Measurements from ENCODE around the gene A3GALT2. TPM values are rescaled to one million over a fixed set of nuclear protein-coding genes. Genes with fewer than 3 reads are reported as not detected.

A3GALT2 gene
- total and polyA plus RNA-seq, 2 experiments from 2014 or later: not detected

DNA sequence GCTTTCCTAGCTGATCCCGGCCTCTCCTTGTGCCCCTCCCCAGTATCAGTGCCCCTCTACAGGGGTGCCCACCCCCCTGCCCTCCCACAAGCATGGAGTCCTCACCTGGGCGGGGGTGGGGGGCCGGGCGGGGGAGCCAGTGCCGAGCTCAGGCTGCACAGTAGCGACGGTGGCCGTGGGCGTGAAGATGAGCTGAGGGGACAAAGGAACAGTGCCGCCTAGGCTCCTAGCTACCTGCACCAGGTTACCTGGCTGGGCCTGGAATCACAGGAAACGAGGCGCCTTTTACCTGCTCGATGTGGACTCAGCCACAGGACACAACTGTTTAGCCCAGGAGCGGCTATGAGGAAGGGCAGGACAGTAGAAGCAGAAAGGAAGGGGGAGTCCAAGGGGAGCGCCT lies 47.5 kb upstream of the A3GALT2 start:
- no peak overlapping the region for H3K4me2 ChIP-seq (ENCODE audit: unreplicated experiment)
- 84 to 85% methylated on average over 12 to 15 of the region's 15 CpGs for WGBS, 2 experiments (ENCODE audit: low coverage in 1 of 2, low lambda C conversion rate in 2 of 2, missing lambda C conversion rate in 2 of 2)
- no peak overlapping the region for H3K9ac ChIP-seq
- TF ChIP-seq EZH2 (IDR thresholded peaks at IDR 0.05; ENCODE audit: insufficient read depth, poor library complexity, severe bottlenecking): no peak
- no peak for TF ChIP-seq EZH2phosphoT487 (IDR thresholded peaks at IDR 0.05; ENCODE audit: insufficient read depth, low read depth)
- no peaks in the 10 kb centered on the region for H4K20me1 ChIP-seq (ENCODE audit: insufficient read depth)
- no peak overlapping the region for H3K27ac ChIP-seq
- DNase-seq: no peak
- in situ Hi-C loops (cut with MboI): loop anchor here (5.0 to 25.0 kb wide), 2 partner anchors 71 to 156 kb away; no protein-coding TSS in a partner anchor
- peaks cover 10% of the 10 kb centered on the region for H3K4me1 ChIP-seq (ENCODE audit: insufficient read depth)
- H3K4me3 ChIP-seq: no peak overlapping the region
- H3K79me2 ChIP-seq (ENCODE audit: insufficient read depth): no peaks in the 10 kb centered on the region
- no peaks in the 10 kb centered on the region for H3K9me2 ChIP-seq (ENCODE audit: insufficient read depth)
- no peaks in the 10 kb centered on the region for H3K27me3 ChIP-seq (replicated peaks; ENCODE audit: insufficient read depth)
- H3K36me3 ChIP-seq (ENCODE audit: low read depth): no peaks in the 10 kb centered on the region
- no peaks in the 10 kb centered on the region for H3K9me3 ChIP-seq (ENCODE audit: low read depth)
- peaks cover 6% of the 10 kb centered on the region; the same call in 1 of the 2 replicates for H3F3A ChIP-seq (ENCODE audit: insufficient read depth)
- no peak overlapping the region for H2AFZ ChIP-seq

DNA sequence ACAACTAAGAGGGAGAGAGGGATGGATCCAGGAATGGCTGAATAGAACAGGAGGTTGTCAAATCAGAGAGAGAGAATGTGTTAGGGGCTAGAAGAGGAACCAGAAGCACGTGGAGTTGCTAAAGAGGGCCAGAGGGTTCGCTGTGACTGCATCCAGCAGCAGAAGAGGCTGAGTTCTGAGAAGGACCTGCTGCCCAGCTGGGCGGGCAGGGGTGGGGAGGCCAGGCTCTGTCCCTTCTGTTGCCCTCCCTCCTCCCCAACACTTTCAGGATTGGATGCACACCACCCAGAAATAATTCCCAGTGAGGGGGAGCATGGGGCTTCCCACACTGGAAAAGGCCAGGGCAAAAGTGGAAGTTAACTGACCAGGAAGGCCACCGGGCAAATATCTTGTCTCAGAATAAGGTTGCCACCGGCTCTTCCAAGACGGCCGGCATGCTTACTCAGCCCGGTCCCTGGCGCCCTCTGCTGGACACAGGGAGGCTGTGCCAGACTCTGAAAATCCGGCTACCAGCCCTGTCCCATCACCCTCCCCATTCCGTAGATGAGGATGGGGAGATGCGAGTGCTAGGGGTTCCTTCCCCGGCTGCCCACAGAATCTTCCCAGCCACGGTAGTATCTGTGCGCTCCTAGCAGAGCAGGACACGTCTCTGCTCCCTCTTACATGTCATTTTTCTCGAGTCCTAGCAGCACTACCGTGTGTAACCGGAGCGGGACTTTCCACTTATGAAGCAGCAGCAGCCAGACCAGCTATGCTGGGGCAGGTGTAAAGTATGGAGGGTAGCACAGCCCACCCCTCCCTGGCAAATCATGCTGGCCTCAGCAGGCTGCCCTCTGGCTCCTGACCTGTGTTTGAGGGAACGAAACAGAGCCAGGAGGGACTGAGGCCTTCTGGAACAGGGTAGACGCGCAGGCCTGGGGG lies 46.8 kb upstream of the A3GALT2 start:
- peaks cover 6% of the 10 kb centered on the region; the same call in 1 of the 2 replicates for H3F3A ChIP-seq (ENCODE audit: insufficient read depth)
- H3K9me2 ChIP-seq (ENCODE audit: insufficient read depth): no peaks in the 10 kb centered on the region
- DNase-seq: peak; percentile 91
- peaks cover 10% of the 10 kb centered on the region for H3K4me1 ChIP-seq (ENCODE audit: insufficient read depth)
- no peaks in the 10 kb centered on the region for H3K79me2 ChIP-seq (ENCODE audit: insufficient read depth)
- TF ChIP-seq EZH2phosphoT487 (IDR thresholded peaks at IDR 0.05; ENCODE audit: insufficient read depth, low read depth) (no peak), EZH2 (IDR thresholded peaks at IDR 0.05; ENCODE audit: insufficient read depth, poor library complexity, severe bottlenecking) (no peak)
- H3K27ac ChIP-seq: no peak overlapping the region
- H3K4me2 ChIP-seq (ENCODE audit: unreplicated experiment): no peak overlapping the region
- H3K4me3 ChIP-seq: no peak overlapping the region
- no peaks in the 10 kb centered on the region for H3K9me3 ChIP-seq (ENCODE audit: low read depth)
- WGBS, 2 experiments (ENCODE audit: low coverage in 1 of 2, low lambda C conversion rate in 2 of 2, missing lambda C conversion rate in 2 of 2): 32 to 35% methylated on average over 22 to 23 of the region's 23 CpGs
- no peak overlapping the region for H3K9ac ChIP-seq
- no peaks in the 10 kb centered on the region for H3K27me3 ChIP-seq (replicated peaks; ENCODE audit: insufficient read depth)
- H2AFZ ChIP-seq: no peak overlapping the region
- in situ Hi-C loops (cut with MboI): loop anchor here (5.0 to 25.0 kb wide), 2 partner anchors 70 to 155 kb away; no protein-coding TSS in a partner anchor
- no peaks in the 10 kb centered on the region for H3K36me3 ChIP-seq (ENCODE audit: low read depth)
- H4K20me1 ChIP-seq (ENCODE audit: insufficient read depth): no peaks in the 10 kb centered on the region

DNA sequence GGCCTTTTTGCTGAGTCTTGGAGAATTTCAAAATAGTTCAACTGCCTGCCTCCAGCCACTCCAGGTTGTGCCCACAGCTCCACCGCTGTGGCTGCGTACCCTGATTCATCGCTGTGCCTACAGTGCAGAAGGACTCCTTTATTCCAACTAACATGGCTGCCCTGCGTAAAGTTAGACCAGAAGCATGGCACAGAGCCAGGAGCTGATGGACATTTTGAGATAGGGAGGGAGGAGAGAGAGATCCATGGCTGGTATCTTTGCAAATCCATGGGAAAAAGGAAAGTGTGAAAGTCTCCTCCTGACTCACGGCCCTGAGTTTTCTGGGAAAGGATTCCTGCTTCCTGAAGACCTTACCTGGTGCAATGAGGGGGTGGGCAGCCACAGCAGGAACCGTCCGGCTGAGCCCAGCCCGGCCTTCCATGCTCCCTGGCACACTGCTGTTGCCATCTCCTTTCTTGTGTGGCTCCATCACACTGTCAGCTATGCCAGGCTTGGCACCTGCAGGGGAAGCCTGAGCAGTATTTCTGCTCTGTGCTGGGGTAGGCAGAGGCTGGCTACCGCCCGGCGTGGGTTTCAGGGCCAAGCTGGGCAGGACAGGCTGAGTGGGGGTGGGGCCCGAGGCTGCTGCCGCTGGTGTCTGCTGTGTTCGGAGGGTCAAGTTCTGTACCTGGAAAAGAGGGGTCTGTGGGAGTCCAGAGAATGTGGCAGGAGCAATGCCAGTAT lies 46.0 kb upstream of the A3GALT2 start:
- TF ChIP-seq EZH2 (IDR thresholded peaks at IDR 0.05; ENCODE audit: insufficient read depth, poor library complexity, severe bottlenecking) (no peak), EZH2phosphoT487 (IDR thresholded peaks at IDR 0.05; ENCODE audit: insufficient read depth, low read depth) (no peak)
- in situ Hi-C loops (cut with MboI): loop anchor here (5.0 to 25.0 kb wide), 2 partner anchors 70 to 155 kb away; no protein-coding TSS in a partner anchor
- no peak for DNase-seq
- no peak overlapping the region for H3K9ac ChIP-seq
- H3K79me2 ChIP-seq (ENCODE audit: insufficient read depth): no peaks in the 10 kb centered on the region
- H4K20me1 ChIP-seq (ENCODE audit: insufficient read depth): no peaks in the 10 kb centered on the region
- H3K9me2 ChIP-seq (ENCODE audit: insufficient read depth): no peaks in the 10 kb centered on the region
- no peaks in the 10 kb centered on the region for H3K36me3 ChIP-seq (ENCODE audit: low read depth)
- peaks cover 10% of the 10 kb centered on the region for H3K4me1 ChIP-seq (ENCODE audit: insufficient read depth)
- no peaks in the 10 kb centered on the region for H3K27me3 ChIP-seq (replicated peaks; ENCODE audit: insufficient read depth)
- H3K4me2 ChIP-seq (ENCODE audit: unreplicated experiment): no peak overlapping the region
- H3K27ac ChIP-seq: no peak overlapping the region
- H3K4me3 ChIP-seq: no peak overlapping the region
- H2AFZ ChIP-seq: no peak overlapping the region
- no peaks in the 10 kb centered on the region for H3K9me3 ChIP-seq (ENCODE audit: low read depth)
- WGBS, 2 experiments (ENCODE audit: low coverage in 1 of 2, low lambda C conversion rate in 2 of 2, missing lambda C conversion rate in 2 of 2): 81 to 84% methylated on average over 14 of the region's 14 CpGs
- H3F3A ChIP-seq (ENCODE audit: insufficient read depth): peaks cover 6% of the 10 kb centered on the region; the same call in 1 of the 2 replicates

DNA sequence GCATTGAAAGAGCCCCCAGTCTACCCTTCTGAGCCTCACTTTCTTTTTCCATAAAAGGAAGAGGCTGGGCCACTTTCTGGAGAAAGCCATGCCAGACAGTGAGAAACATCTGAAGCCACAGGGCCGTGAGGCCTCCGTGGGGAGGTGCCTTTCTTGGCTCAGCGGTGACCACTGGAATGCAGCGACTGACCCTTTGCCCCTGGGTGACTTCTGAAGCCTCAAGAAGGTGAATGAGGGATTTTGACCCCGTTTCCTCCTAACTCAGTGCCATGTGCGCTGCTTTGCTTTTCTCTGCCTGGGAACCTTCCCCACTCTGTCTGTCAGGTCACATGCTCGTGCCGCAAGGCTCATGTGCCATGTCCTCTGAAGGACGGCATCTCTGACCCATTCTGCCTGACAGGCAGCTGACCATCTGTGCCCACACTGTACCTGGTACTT lies 44.7 kb upstream of the A3GALT2 start:
- Histone ChIP-seq H3K4me3 (no peak overlapping the region), H3K36me3 (ENCODE audit: low read depth) (no peaks in the 10 kb centered on the region), H3K27ac (no peak overlapping the region), H4K20me1 (ENCODE audit: insufficient read depth) (no peaks in the 10 kb centered on the region), H2AFZ (no peak overlapping the region), H3K9me3 (ENCODE audit: low read depth) (no peaks in the 10 kb centered on the region), H3K9ac (no peak overlapping the region), H3K4me1 (ENCODE audit: insufficient read depth) (peaks cover 8% of the 10 kb centered on the region), H3K27me3 (replicated peaks; ENCODE audit: insufficient read depth) (no peaks in the 10 kb centered on the region), H3K79me2 (ENCODE audit: insufficient read depth) (no peaks in the 10 kb centered on the region), H3K9me2 (ENCODE audit: insufficient read depth) (no peaks in the 10 kb centered on the region), H3F3A (ENCODE audit: insufficient read depth) (peaks cover 2% of the 10 kb centered on the region; the same call in 1 of the 2 replicates), H3K4me2 (ENCODE audit: unreplicated experiment) (no peak overlapping the region)
- DNase-seq: no peak
- 92 to 94% methylated on average over 9 of the region's 9 CpGs for WGBS, 2 experiments (ENCODE audit: low coverage in 1 of 2, low lambda C conversion rate in 2 of 2, missing lambda C conversion rate in 2 of 2)
- no peak for TF ChIP-seq EZH2phosphoT487 (IDR thresholded peaks at IDR 0.05; ENCODE audit: insufficient read depth, low read depth)
- no peak for TF ChIP-seq EZH2 (IDR thresholded peaks at IDR 0.05; ENCODE audit: insufficient read depth, poor library complexity, severe bottlenecking)
- in situ Hi-C loops (cut with MboI): loop anchor here (5.0 to 25.0 kb wide), 2 partner anchors 68 to 153 kb away; no protein-coding TSS in a partner anchor
